PC-3 (cell line): Measurements from ENCODE around the gene GLRX5. TPM values are rescaled to one million over a fixed set of nuclear protein-coding genes. Genes with fewer than 3 reads are reported as not detected.

Source experiments
- ATAC-seq: fragments of 200-7000 bp; cut with Tn5 transposase; 2 replicates; pipeline ENCODE4 v1.9.1; 2020; ENCODE audit warnings: mild to moderate bottlenecking, moderate library complexity
- BruUV-seq: library from RNA; stranded (reverse); fragments of 400-500 nt; replicated peaks from 2 replicates; lab custom pipeline; 2021; lab: Mats Ljungman, UMichigan
- CTCF ChIA-PET: fragments of 300-600 bp; sonication (Branson Sonifier 250); formaldehyde crosslinking; loops from one replicate; lab custom pipeline; 2022; ENCODE audit warnings: antibody characterized with exemption; lab: Charles Lee
- POLR2A ChIA-PET: fragments of 300-600 bp; sonication (Branson Sonifier 250); formaldehyde crosslinking; loops from one replicate; lab custom pipeline; 2022; ENCODE audit warnings: antibody characterized with exemption; ENCODE audit not compliant: unreplicated experiment; lab: Charles Lee
- DNase-seq: peaks from one replicate; pipeline ENCODE4 v3.0.0-alpha.2; 2015
- H2AFZ ChIP-seq: fragments of 300-600 bp; sonication (generic); 2 replicates; pipeline ENCODE4 v1.6.0; 2016; ENCODE audit warnings: antibody characterized with exemption, low read length
- H3F3A ChIP-seq: fragments of 300-600 bp; sonication (generic); one replicate; pipeline ENCODE4 v1.6.0; 2017; ENCODE audit warnings: antibody characterized with exemption, low read length, control low read depth, mild to moderate bottlenecking; ENCODE audit not compliant: unreplicated experiment
- H3K27ac ChIP-seq: fragments of 300-600 bp; sonication (generic); 2 replicates; pipeline ENCODE4 v1.5.1; 2016; ENCODE audit warnings: mild to moderate bottlenecking, low read length
- H3K27me3 ChIP-seq: fragments of 300-600 bp; sonication (generic); 2 replicates; pipeline ENCODE4 v1.6.1; 2016; ENCODE audit warnings: low read length, mixed read lengths
- H3K36me3 ChIP-seq: fragments of 300-600 bp; sonication (generic); 2 replicates; pipeline ENCODE4 v1.6.1; 2016; ENCODE audit warnings: low read depth, mixed run types, low read length, mixed read lengths
- H3K4me1 ChIP-seq: fragments of 300-600 bp; sonication (generic); 2 replicates; pipeline ENCODE4 v1.5.1; 2016; ENCODE audit warnings: low read length; ENCODE audit not compliant: insufficient read depth
- H3K4me2 ChIP-seq: fragments of 300-600 bp; sonication (generic); 2 replicates; pipeline ENCODE4 v1.6.0; 2016; ENCODE audit warnings: low read length
- H3K4me3 ChIP-seq: fragments of 300-600 bp; sonication (generic); 2 replicates; pipeline ENCODE4 v1.5.1; 2016; ENCODE audit warnings: mild to moderate bottlenecking, low read length, mixed read lengths
- H3K79me2 ChIP-seq: fragments of 300-600 bp; sonication (generic); 2 replicates; pipeline ENCODE4 v1.6.1; 2017; ENCODE audit warnings: low read length, mixed read lengths
- H3K9ac ChIP-seq: fragments of 300-600 bp; sonication (generic); 2 replicates; pipeline ENCODE4 v1.6.0; 2016; ENCODE audit warnings: mild to moderate bottlenecking, low read length
- H3K9me2 ChIP-seq: fragments of 300-600 bp; sonication (generic); replicated peaks from 2 replicates; pipeline ENCODE4 v1.6.1; 2016; ENCODE audit warnings: mixed run types, low read length, mixed read lengths
- H3K9me3 ChIP-seq: fragments of 300-600 bp; sonication (generic); 2 replicates; pipeline ENCODE4 v1.6.1; 2016; ENCODE audit warnings: low read length, mixed read lengths
- H4K20me1 ChIP-seq: fragments of 300-600 bp; sonication (generic); 2 replicates; pipeline ENCODE4 v1.6.1; 2016; ENCODE audit warnings: low read length, mixed read lengths
- EZH2 ChIP-seq: fragments of 300-600 bp; sonication (generic); IDR thresholded peaks from one replicate; pipeline ENCODE4 v1.6.1; 2017; ENCODE audit warnings: antibody characterized with exemption, mild to moderate bottlenecking, low read length; ENCODE audit not compliant: unreplicated experiment
- EZH2phosphoT487 ChIP-seq: fragments of 300-600 bp; sonication (generic); IDR thresholded peaks from 2 replicates; pipeline ENCODE4 v1.6.1; 2018; ENCODE audit warnings: mild to moderate bottlenecking, antibody characterized with exemption, low read length, borderline replicate concordance
- intact Hi-C: fragments of 100-400 bp; cut with micrococcal nuclease; formaldehyde crosslinking; loops from 2 replicates; pipeline ENCODE4 v1.9.0; 2023
- total RNA-seq: library from RNA; depleted of rRNA; stranded (reverse); fragments of >200 nt; gene quantifications from 2 replicates; pipeline ENCODE4 v1.2.3, GENCODE V29; 2014
- TF ChIP-seq, protein P1 (sequence below): fragments of 300-600 bp; sonication (generic); conservative IDR thresholded peaks from 2 replicates; pipeline ENCODE4 v1.5.1; 2017; ENCODE audit warnings: antibody characterized with exemption, low read depth, mild to moderate bottlenecking, low read length

The GLRX5 gene
- total RNA-seq, 1 experiment from 2014 or later = 60.0 TPM

DNA sequence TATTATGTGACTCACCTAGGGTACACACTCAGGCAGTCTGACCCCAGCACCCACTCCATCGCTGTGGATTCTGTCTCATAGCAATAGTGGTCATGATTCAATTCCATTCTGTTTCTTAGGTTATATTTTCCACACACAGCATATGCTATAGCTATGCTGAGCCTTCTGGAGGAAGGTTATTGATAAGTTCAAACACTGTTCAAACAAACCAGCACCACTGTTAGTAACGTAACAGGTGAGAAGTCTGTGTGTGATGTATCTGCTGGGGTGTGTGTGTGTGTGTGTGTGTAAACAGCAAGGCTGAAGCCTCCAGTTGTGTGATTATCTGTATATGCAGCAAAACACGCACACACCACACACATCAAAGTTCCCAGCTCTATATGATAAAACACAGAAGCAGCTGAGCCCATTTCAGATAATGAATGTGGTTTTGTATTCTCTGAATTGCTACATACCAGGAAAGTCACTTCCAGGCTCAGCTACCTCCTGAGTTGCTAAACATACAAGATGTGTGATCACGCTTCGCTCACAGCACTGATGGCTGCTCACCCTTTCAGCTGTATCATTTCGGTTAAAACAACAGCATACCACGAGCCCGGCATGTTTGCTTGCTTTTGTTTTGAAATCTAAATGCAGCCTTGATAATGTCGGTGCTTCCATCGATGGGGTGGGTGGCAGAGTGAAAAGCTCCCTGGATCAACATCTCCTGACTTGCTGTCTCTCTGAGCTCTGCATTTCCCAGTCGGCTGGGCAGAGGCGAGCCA, 11.6 kb upstream of the GLRX5 start:
- Histone ChIP-seq H3K27ac (no peak overlapping the region), H3K27me3 (no peaks in the 10 kb centered on the region), H3K9ac (no peak overlapping the region), H3K4me3 (no peak overlapping the region), H3K79me2 (no peaks in the 10 kb centered on the region), H3K4me1 (peaks cover 32% of the 10 kb centered on the region), H3K36me3 (no peaks in the 10 kb centered on the region), H3K9me2 (no peaks in the 10 kb centered on the region), H3K9me3 (no peaks in the 10 kb centered on the region), H3F3A (no peaks in the 10 kb centered on the region), H4K20me1 (no peaks in the 10 kb centered on the region), H3K4me2 (no peak overlapping the region), H2AFZ (no peak overlapping the region)
- no peak for TF ChIP-seq EZH2phosphoT487
- TF ChIP-seq, protein P1, sequence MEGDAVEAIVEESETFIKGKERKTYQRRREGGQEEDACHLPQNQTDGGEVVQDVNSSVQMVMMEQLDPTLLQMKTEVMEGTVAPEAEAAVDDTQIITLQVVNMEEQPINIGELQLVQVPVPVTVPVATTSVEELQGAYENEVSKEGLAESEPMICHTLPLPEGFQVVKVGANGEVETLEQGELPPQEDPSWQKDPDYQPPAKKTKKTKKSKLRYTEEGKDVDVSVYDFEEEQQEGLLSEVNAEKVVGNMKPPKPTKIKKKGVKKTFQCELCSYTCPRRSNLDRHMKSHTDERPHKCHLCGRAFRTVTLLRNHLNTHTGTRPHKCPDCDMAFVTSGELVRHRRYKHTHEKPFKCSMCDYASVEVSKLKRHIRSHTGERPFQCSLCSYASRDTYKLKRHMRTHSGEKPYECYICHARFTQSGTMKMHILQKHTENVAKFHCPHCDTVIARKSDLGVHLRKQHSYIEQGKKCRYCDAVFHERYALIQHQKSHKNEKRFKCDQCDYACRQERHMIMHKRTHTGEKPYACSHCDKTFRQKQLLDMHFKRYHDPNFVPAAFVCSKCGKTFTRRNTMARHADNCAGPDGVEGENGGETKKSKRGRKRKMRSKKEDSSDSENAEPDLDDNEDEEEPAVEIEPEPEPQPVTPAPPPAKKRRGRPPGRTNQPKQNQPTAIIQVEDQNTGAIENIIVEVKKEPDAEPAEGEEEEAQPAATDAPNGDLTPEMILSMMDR = no peak
- no peak for TF ChIP-seq EZH2
- BruUV-seq = TSS peak; percentile 24
- intact Hi-C loops = no loop called here
- POLR2A ChIA-PET = no interaction called here
- ATAC-seq (no peak), DNase-seq (peak; percentile 32)
- CTCF ChIA-PET = no interaction called here

DNA sequence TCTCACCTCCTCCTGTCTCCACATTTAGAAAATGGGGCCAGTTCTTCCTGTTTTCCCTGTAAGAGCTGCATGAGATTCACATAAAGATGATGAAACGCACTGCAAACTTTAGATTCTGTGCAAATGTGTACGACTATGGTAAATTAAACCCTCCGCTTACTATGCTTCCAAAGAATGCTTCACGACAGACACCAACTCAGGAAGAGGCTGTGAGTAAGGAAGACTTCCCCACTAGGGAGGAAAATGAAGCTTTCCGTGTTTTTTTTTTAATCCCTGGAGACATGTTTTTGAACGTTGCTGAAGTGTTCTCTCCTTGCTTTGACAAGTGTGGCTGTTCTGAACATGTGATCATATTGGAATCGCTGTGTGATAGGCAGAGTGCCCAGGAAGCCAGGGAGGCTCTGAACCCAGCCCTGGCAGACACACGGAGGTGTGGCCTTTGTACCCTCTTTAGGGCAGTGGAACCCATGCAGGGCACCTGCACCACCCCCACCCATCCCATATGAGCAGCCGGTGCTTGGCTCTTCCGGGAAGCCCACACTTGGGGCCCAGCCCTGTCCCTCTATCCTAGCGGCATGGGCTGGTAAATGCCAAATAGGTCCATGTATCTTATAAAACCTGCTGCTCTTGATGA, 10.9 kb upstream of the GLRX5 start:
- Histone ChIP-seq H4K20me1 (no peaks in the 10 kb centered on the region), H3K4me2 (no peak overlapping the region), H3K36me3 (no peaks in the 10 kb centered on the region), H3K9ac (no peak overlapping the region), H3K79me2 (peaks cover 3% of the 10 kb centered on the region), H3K9me2 (no peaks in the 10 kb centered on the region), H3K27ac (no peak overlapping the region), H3K27me3 (no peaks in the 10 kb centered on the region), H3F3A (no peaks in the 10 kb centered on the region), H2AFZ (no peak overlapping the region), H3K9me3 (no peaks in the 10 kb centered on the region), H3K4me1 (peaks cover 32% of the 10 kb centered on the region), H3K4me3 (no peak overlapping the region)
- CTCF ChIA-PET = no interaction called here
- ATAC-seq (no peak), DNase-seq (no peak)
- no peak for TF ChIP-seq EZH2phosphoT487
- TF ChIP-seq, protein P1 = no peak
- TF ChIP-seq EZH2 = no peak
- POLR2A ChIA-PET = interaction anchor here (0.5 kb wide), 2 partner anchors 406 to 1602 kb away, joined by 4 to 17 read pairs; no protein-coding TSS in a partner anchor
- BruUV-seq = no TSS peak
- intact Hi-C loops = no loop called here
